Measurements from ENCODE around the gene PAPPA2. TPM values are rescaled to one million over a fixed set of nuclear protein-coding genes. Genes with fewer than 3 reads are reported as not detected.

PAPPA2 gene
- total and polyA plus RNA-seq, 10 of the 15 experiments (the other 5 are each of a cell fraction or from before 2014, with no cell fraction given): under 0.01 to 0.06 (median 0.03) TPM; not detected in 7

DNA sequence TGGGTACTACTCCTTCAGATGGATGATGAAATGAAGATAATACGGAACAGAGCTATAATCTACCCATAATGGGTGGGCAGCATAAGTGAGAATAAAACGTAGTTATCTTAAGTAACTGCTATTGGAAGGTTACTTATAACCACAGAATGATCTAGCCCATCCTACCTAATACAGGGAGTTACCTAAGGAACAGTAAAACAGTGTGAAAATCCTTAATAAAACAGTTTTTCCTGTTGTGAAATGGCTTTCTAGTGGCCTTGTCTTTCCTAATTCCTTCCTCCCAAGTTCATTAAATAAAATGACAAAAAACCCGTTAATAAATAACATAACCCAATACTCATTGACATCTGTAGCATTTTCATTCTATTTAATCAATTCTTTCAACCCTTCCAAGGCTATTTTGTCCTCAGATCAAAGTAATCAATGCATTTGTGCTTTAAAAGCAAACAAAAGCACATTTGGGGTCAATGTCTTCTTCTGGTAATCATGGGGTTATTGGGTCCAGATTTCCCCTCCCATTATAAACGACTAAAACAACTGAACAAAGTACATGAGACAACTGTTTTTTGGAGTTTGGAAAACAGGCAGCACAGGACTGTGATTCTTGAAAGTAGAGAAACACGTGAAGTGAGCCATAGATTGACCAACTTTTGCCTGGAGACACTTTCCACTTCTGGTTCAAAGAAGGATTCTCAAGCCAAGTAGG, 42.0 kb downstream of the PAPPA2 start (continued):
- TF ChIP-seq SMARCA5 (IDR thresholded peaks at IDR 0.05): no peak

DNA sequence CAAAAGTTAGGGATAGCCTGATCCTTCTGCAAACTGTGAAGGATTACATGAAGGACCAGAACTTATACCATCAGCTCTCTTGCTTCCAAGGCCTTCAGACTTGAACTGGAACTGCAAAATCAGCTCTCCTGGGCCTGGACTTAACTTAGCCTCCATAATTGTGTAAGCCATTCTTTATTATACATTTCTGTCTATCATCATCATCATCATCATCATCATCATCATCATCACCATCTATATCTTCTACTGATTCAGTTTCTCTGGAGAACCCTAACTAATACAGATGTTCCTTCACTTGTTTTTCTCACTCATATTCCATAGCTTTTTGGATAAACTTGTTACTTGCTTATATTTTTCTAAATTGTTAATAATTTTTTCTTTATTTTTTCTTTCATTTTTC, 50.0 kb downstream of the PAPPA2 start:
- Histone ChIP-seq H3K4me3 (no peak overlapping the region), H3K9ac (ENCODE audit: control insufficient read depth, insufficient read depth, low read length) (no peak overlapping the region), H3K4me1 (ENCODE audit: control insufficient read depth, insufficient read depth, low read length) (no peaks in the 10 kb centered on the region), H3K79me2 (ENCODE audit: control insufficient read depth, insufficient read depth, low read length) (no peaks in the 10 kb centered on the region), H4K20me1 (ENCODE audit: control insufficient read depth, insufficient read depth) (no peaks in the 10 kb centered on the region), H2AFZ (ENCODE audit: control insufficient read depth, low read depth, low read length) (no peak overlapping the region), H3K27me3 (replicated peaks in 1 of 2; ENCODE audit: control insufficient read depth in 2 of 2, insufficient read depth in 2 of 2, low read length in 1 of 2) (no peaks in the 10 kb centered on the region), H3K4me2 (ENCODE audit: control insufficient read depth, insufficient read depth) (no peak overlapping the region), H3K27ac (ENCODE audit: control insufficient read depth, insufficient read depth) (no peak overlapping the region), H3K36me3 (ENCODE audit: control insufficient read depth in 2 of 2, insufficient read depth in 2 of 2, low read length in 1 of 2) (no peaks in the 10 kb centered on the region), H3K9me3 (replicated peaks; ENCODE audit: control insufficient read depth, insufficient read depth, low read length) (no peaks in the 10 kb centered on the region)
- no TSS peak for BruUV-seq (replicated peaks)
- in situ Hi-C loops (cut with MboI) (no loop called here), intact Hi-C loops (cut with micrococcal nuclease; ENCODE audit: unreplicated experiment) (no loop called here)
- FAIRE-seq (no peak), DNase-seq (ENCODE audit: low read depth, low spot score) (no peak), ATAC-seq (no peak)
- SMC1A ChIA-PET (ENCODE audit: uncharacterized antibody, unreplicated experiment): interaction anchor here (0.6 kb wide), 1 partner anchor 47 kb away, joined by 3 read pairs; no protein-coding TSS in a partner anchor
- RAD21 ChIA-PET (ENCODE audit: unreplicated experiment): interaction anchor here (0.9 kb wide), 1 partner anchor 82 kb away, joined by 3 read pairs; no protein-coding TSS in a partner anchor
- CTCF ChIA-PET: no interaction called here
- POLR2A ChIA-PET: no interaction called here
- no peak for TF ChIP-seq CBFB (IDR thresholded peaks at IDR 0.05; ENCODE audit: low read depth)
- no peak for TF ChIP-seq TARDBP (IDR thresholded peaks at IDR 0.05; ENCODE audit: borderline replicate concordance)
- TF ChIP-seq, protein P1, sequence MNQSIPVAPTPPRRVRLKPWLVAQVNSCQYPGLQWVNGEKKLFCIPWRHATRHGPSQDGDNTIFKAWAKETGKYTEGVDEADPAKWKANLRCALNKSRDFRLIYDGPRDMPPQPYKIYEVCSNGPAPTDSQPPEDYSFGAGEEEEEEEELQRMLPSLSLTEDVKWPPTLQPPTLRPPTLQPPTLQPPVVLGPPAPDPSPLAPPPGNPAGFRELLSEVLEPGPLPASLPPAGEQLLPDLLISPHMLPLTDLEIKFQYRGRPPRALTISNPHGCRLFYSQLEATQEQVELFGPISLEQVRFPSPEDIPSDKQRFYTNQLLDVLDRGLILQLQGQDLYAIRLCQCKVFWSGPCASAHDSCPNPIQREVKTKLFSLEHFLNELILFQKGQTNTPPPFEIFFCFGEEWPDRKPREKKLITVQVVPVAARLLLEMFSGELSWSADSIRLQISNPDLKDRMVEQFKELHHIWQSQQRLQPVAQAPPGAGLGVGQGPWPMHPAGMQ (IDR thresholded peaks at IDR 0.05; ENCODE audit: borderline replicate concordance): no peak
- TF ChIP-seq, protein P2, sequence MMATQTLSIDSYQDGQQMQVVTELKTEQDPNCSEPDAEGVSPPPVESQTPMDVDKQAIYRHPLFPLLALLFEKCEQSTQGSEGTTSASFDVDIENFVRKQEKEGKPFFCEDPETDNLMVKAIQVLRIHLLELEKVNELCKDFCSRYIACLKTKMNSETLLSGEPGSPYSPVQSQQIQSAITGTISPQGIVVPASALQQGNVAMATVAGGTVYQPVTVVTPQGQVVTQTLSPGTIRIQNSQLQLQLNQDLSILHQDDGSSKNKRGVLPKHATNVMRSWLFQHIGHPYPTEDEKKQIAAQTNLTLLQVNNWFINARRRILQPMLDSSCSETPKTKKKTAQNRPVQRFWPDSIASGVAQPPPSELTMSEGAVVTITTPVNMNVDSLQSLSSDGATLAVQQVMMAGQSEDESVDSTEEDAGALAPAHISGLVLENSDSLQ (IDR thresholded peaks at IDR 0.05): no peak
- TF ChIP-seq JUND (IDR thresholded peaks at IDR 0.05; ENCODE audit: low read depth, low read length): no peak
- no peak for TF ChIP-seq EGR1 (IDR thresholded peaks at IDR 0.05; ENCODE audit: borderline replicate concordance in 1 of 2, low read depth in 2 of 2, low read length in 2 of 2)
- TF ChIP-seq SPI1 (IDR thresholded peaks at IDR 0.05; ENCODE audit: borderline replicate concordance, insufficient read depth, low read depth, low read length): no peak
- TF ChIP-seq MTA3 (IDR thresholded peaks at IDR 0.05; ENCODE audit: borderline replicate concordance, low read length): no peak
- TF ChIP-seq, protein P3, sequence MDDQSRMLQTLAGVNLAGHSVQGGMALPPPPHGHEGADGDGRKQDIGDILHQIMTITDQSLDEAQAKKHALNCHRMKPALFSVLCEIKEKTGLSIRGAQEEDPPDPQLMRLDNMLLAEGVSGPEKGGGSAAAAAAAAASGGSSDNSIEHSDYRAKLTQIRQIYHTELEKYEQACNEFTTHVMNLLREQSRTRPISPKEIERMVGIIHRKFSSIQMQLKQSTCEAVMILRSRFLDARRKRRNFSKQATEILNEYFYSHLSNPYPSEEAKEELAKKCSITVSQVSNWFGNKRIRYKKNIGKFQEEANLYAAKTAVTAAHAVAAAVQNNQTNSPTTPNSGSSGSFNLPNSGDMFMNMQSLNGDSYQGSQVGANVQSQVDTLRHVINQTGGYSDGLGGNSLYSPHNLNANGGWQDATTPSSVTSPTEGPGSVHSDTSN (IDR thresholded peaks at IDR 0.05; ENCODE audit: insufficient replicate concordance, low read depth, low read length): no peak
- TF ChIP-seq STAT1 (conservative IDR thresholded peaks at IDR 0.05): no peak
- TF ChIP-seq TAF1 (IDR thresholded peaks at IDR 0.05; ENCODE audit: borderline replicate concordance, low read depth, low read length): no peak
- no peak for TF ChIP-seq EZH2 (IDR thresholded peaks at IDR 0.05; ENCODE audit: borderline replicate concordance, control insufficient read depth, low read depth, low read length)
- TF ChIP-seq, protein P4, sequence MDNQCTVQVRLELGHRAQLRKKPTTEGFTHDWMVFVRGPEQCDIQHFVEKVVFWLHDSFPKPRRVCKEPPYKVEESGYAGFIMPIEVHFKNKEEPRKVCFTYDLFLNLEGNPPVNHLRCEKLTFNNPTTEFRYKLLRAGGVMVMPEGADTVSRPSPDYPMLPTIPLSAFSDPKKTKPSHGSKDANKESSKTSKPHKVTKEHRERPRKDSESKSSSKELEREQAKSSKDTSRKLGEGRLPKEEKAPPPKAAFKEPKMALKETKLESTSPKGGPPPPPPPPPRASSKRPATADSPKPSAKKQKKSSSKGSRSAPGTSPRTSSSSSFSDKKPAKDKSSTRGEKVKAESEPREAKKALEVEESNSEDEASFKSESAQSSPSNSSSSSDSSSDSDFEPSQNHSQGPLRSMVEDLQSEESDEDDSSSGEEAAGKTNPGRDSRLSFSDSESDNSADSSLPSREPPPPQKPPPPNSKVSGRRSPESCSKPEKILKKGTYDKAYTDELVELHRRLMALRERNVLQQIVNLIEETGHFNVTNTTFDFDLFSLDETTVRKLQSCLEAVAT (IDR thresholded peaks at IDR 0.05): no peak
